GM12864 (cell line): ENCODE results near the gene FSTL4.

Experiments used
- DNase-seq: peaks from one replicate; pipeline ENCODE4 v3.0.0-alpha.2; 2011; ENCODE audit warnings: low read depth
- H3K4me3 ChIP-seq: 2 replicates; pipeline ENCODE4 v1.5.1; 2011; ENCODE audit warnings: mild to moderate bottlenecking, low read depth, low read length, control low read depth
- TF ChIP-seq, protein P1 (sequence below): IDR thresholded peaks from 2 replicates; pipeline ENCODE4 v1.5.1; 2011; ENCODE audit warnings: low read depth, mild to moderate bottlenecking, moderate library complexity, low read length, control low read depth, inconsistent platforms; ENCODE audit errors: missing control alignments

The FSTL4 gene

DNA sequence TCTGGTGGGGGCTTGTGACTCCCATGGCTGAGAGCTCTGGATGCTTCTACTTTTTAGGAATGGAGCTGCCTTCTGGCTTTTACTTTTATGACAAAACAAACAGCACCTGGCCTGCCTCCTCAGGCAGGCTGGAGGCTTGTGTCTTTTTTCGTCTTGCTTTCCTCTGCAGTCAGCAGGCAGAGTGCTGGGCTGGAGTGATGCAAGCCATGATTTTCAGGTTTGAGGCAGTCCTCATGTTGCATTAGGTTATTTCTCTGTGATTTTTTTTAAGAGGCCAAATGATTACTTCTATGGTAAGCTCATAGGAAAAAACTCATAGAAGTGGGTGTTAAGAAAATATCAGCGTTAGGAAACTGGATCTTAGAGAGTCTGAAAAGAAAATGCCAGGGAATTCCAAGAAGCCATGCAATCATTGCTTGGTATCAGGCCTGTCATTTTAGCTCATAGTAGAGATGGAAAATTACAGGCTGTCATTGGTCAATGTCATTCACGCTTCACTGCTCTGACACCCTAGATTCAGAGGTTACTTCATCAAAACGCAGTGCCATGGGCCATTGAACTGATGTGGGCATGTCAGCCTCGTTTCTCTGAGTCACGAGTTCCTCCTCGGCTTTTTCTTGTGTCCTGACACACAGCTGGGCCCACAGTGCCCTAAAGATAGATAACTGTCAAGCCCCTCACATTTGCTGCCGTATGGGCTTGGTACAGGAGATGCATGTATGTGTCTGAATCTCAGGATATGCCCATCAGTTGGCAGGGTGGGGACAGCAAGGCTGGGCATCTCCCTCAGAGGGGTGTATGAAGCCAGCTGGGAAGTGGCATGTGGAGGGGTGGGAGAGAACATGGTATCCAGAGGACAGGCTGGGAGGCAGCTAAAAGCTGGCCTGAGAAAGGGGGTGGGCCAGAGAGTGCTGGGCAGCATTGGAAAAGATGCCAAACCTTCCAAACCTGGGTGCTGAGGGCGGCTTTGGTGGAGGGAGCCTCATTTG lies 408.7 kb downstream of the FSTL4 start:
- no peak overlapping the region for H3K4me3 ChIP-seq
- TF ChIP-seq, protein P1, sequence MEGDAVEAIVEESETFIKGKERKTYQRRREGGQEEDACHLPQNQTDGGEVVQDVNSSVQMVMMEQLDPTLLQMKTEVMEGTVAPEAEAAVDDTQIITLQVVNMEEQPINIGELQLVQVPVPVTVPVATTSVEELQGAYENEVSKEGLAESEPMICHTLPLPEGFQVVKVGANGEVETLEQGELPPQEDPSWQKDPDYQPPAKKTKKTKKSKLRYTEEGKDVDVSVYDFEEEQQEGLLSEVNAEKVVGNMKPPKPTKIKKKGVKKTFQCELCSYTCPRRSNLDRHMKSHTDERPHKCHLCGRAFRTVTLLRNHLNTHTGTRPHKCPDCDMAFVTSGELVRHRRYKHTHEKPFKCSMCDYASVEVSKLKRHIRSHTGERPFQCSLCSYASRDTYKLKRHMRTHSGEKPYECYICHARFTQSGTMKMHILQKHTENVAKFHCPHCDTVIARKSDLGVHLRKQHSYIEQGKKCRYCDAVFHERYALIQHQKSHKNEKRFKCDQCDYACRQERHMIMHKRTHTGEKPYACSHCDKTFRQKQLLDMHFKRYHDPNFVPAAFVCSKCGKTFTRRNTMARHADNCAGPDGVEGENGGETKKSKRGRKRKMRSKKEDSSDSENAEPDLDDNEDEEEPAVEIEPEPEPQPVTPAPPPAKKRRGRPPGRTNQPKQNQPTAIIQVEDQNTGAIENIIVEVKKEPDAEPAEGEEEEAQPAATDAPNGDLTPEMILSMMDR, result no peak
- no peak for DNase-seq

DNA sequence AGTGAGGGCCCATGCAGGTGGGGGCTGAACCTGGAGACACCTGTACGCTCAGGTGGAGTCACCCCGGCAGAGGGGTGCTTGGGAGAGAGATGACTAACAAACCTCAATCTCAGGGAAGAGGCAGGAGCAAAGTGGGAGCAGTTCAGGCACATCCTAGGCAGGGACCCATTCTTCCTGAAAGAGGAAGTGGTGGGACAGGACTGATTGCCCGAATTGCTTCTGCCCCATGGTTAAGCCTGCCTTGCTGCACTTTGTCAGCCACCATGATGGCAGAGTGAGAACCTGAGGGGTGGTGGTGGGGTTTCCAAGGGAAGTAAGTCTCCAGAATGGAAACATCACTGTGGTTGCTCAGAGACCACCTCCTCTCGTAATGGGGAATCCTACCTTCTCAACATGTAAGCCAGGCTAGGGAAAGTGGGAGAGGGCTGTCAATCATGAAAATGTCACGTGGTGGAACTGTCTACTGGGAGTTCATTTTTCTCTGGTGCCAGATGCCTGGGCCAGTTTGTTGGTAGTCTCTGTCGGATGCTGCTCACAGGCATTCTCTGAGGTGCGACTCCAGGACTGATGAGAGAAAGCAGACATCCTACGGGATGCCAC lies 410.2 kb downstream of the FSTL4 start:
- H3K4me3 ChIP-seq, result no peak overlapping the region
- TF ChIP-seq, protein P1, result no peak
- no peak for DNase-seq

DNA sequence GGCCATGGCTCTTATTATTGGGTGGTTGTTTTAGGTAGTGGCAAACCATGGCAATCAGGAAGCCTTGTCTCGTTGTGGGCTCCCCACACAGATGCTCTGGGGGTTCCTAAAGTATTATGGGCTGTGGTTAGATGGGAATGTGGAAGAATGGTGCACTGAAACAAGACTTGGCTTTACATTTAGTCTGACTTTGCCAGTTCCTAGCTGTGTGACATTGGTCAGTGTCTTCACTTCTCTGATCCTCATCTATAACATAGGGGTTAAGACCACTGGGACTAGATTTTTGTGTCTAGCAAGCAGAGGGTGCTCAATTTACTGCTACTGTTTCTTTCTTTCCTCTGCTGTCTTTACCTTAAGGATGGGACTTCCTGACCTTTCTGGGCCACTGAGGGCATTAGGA lies 411.0 kb downstream of the FSTL4 start:
- DNase-seq, result no peak
- no peak overlapping the region for H3K4me3 ChIP-seq

DNA sequence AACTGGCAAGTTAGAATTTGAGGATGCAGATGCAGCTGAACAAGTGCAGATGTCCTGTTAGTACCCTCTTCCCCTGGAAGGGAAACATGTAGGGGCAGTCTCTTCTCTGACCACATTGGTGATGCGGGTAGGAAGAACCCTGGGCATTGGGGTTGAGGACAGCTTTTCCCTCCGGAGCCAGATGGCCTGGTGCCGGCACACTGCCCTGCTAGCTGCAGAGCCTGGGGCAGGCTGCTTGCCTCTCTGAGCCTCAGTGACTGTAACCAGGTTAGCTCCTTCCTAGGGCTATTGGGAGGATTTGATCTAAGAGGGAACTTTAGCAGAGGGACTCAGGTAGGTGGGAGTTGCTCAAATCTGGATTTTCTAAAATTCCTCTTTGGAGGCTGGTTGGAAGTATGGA lies 412.1 kb downstream of the FSTL4 start:
- DNase-seq, result no peak
- TF ChIP-seq, protein P1, result no peak
- H3K4me3 ChIP-seq, result no peak overlapping the region

More for the DNA sequence above, 411.0 kb downstream of the FSTL4 start:
- TF ChIP-seq, protein P1, result no peak

DNA sequence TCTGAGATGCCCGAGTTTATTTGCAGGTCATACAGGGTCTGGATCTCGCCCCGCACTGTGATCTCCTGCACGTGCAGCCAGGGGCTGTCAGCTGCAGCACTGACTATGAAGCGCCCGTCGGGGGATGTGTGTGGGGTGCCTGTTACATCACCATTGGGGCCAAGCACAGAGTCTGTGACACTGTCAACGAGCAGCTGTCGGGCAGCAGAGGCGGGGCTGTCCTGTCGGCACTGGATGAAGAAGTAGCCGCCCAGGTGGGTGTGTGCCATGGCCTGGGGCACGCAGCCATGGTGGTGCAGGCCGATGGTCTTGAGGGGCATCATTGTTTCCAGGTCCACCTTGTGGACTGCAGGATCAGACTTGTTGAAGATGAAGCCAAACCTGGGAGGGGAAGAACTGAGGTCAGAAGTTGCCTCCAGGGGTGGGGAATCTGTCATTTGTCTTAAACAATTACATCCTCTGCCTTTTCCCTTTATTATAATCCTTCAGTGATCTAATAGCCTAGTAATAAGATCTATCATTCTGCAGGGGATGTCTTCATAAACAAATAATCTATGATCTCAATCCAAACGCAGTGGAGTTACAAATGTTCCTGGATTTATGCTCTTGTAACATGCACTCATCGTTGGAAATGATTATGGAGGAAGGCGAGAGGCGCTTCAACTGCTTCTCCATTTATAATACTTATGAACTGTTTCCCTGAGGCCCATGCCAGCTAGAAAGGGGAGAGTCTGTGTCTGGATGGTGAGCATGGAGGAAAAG lies 412.7 kb downstream of the FSTL4 start:
- DNase-seq, result no peak
- TF ChIP-seq, protein P1, result no peak
- no peak overlapping the region for H3K4me3 ChIP-seq

DNA sequence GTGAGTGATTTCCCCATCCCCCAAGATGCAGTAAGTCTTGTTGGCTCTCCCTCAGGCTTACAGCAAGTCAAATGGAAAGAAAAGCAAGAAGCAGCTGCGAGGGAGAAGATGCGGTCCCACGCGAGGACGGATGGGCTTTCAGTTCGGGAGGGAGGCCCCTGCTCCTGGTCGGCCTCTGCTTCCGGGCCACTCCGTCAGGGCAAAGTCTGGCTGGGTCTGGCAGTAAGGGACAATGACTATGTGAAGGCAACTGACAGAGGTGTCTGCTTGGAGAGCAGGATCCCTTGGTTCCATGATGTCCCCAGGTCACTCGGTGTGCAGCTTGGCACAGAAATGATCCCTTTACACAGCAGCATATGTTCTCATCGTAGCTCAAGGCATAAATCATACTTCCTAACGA lies 413.8 kb downstream of the FSTL4 start:
- no peak for DNase-seq
- H3K4me3 ChIP-seq, result no peak overlapping the region
- TF ChIP-seq, protein P1, result no peak
